ENCODE measurements around the gene OGFOD1.

The OGFOD1 gene

GRCh38 chr16:56450986-56451752, at the start of gene OGFOD1, which contains the start of gene NUDT21:
OGFOD1 (plus strand) TSS chr16:56451554; CDS start chr16:56451613, 59 bp downstream.
NUDT21 (minus strand) TSS chr16:56451332; CDS start chr16:56451202, 130 bp downstream.
- DNase-seq = peak; percentile 85

- DNase-seq = no peak
Observed at GRCh38 chr16:56405977-56406672, 45.2 kb upstream of the OGFOD1 start.

GRCh38 chr16:56408379-56409098, 42.8 kb upstream of the OGFOD1 start:
- no peak for DNase-seq

- no peak for DNase-seq
Observed at GRCh38 chr16:56409195-56409594, 42.2 kb upstream of the OGFOD1 start.

- DNase-seq = no peak
Observed at GRCh38 chr16:56411123-56411522, 40.2 kb upstream of the OGFOD1 start.

GRCh38 chr16:56411624-56412023, 39.7 kb upstream of the OGFOD1 start:
- no peak for DNase-seq

GRCh38 chr16:56413381-56413780, 38.0 kb upstream of the OGFOD1 start:
- DNase-seq = no peak

GRCh38 chr16:56414366-56414765, 37.0 kb upstream of the OGFOD1 start:
- no peak for DNase-seq

GRCh38 chr16:56415875-56416274, 35.5 kb upstream of the OGFOD1 start:
- no peak for DNase-seq

- no peak for DNase-seq
Observed at GRCh38 chr16:56417138-56417537, 34.2 kb upstream of the OGFOD1 start.

- DNase-seq = no peak
Observed at GRCh38 chr16:56419740-56420548, 31.4 kb upstream of the OGFOD1 start.

GRCh38 chr16:56420613-56421012, 30.7 kb upstream of the OGFOD1 start:
- DNase-seq = no peak

GRCh38 chr16:56421313-56421712, 30.0 kb upstream of the OGFOD1 start:
- no peak for DNase-seq

- no peak for DNase-seq
Observed at GRCh38 chr16:56421976-56422669, 29.2 kb upstream of the OGFOD1 start.

- DNase-seq = no peak
Observed at GRCh38 chr16:56422896-56423441, 28.4 kb upstream of the OGFOD1 start.

GRCh38 chr16:56423584-56424403, 27.6 kb upstream of the OGFOD1 start:
- no peak for DNase-seq

GRCh38 chr16:56424404-56424764, 27.0 kb upstream of the OGFOD1 start:
- DNase-seq = no peak

GRCh38 chr16:56424791-56425438, 26.4 kb upstream of the OGFOD1 start:
- no peak for DNase-seq

GRCh38 chr16:56425439-56425832, 25.9 kb upstream of the OGFOD1 start, which contains the start of gene AMFR:
AMFR (minus strand) TSS chr16:56425545; CDS start chr16:56425327, 218 bp downstream.
- DNase-seq = no peak

- no peak for DNase-seq
Observed at GRCh38 chr16:56426585-56426984, 24.8 kb upstream of the OGFOD1 start.
